MM.1S (cell line): ENCODE results near the gene PARP3.

Source experiments
- DNase-seq: peaks from one replicate; pipeline ENCODE4 v3.0.0-alpha.2; 2015
- H2AFZ ChIP-seq: fragments of 300-600 bp; sonication (generic); 2 replicates; pipeline ENCODE4 v1.6.0; 2016; ENCODE audit warnings: antibody characterized with exemption, low read length
- H3F3A ChIP-seq: fragments of 300-600 bp; sonication (generic); 2 replicates; pipeline ENCODE4 v1.6.1; 2016; ENCODE audit warnings: mild to moderate bottlenecking, antibody characterized with exemption, low read length, moderate library complexity, mixed read lengths; ENCODE audit not compliant: insufficient read depth
- H3K27ac ChIP-seq: fragments of 300-600 bp; sonication (generic); 2 replicates; pipeline ENCODE4 v1.5.1; 2016; ENCODE audit warnings: mild to moderate bottlenecking, low read length
- H3K27me3 ChIP-seq: fragments of 300-600 bp; sonication (generic); replicated peaks from 2 replicates; pipeline ENCODE4 v1.6.0; 2016; ENCODE audit warnings: low read length; ENCODE audit not compliant: insufficient read depth
- H3K36me3 ChIP-seq: fragments of 300-600 bp; sonication (generic); replicated peaks from 2 replicates; pipeline ENCODE4 v1.6.1; 2016; ENCODE audit warnings: mild to moderate bottlenecking, low read length, mixed read lengths; ENCODE audit not compliant: insufficient read depth
- H3K4me1 ChIP-seq: fragments of 300-600 bp; sonication (generic); 2 replicates; pipeline ENCODE4 v1.6.1; 2016; ENCODE audit warnings: low read length, mixed read lengths
- H3K4me2 ChIP-seq: fragments of 300-600 bp; sonication (generic); 2 replicates; pipeline ENCODE4 v1.6.0; 2016; ENCODE audit warnings: low read depth, low read length
- H3K4me3 ChIP-seq: fragments of 300-600 bp; sonication (generic); 2 replicates; pipeline ENCODE4 v1.5.1; 2016; ENCODE audit warnings: low read length, mixed read lengths
- H3K79me2 ChIP-seq: fragments of 300-600 bp; sonication (generic); 2 replicates; pipeline ENCODE4 v1.6.1; 2016; ENCODE audit warnings: mixed run types, low read length, mixed read lengths
- H3K9ac ChIP-seq: fragments of 300-600 bp; sonication (generic); 2 replicates; pipeline ENCODE4 v1.6.1; 2016; ENCODE audit warnings: low read length, mixed read lengths
- H3K9me2 ChIP-seq: fragments of 300-600 bp; sonication (generic); replicated peaks from 2 replicates; pipeline ENCODE4 v1.6.1; 2016; ENCODE audit warnings: mild to moderate bottlenecking, low read length, mixed read lengths; ENCODE audit not compliant: insufficient read depth
- H3K9me3 ChIP-seq: fragments of 300-600 bp; sonication (generic); replicated peaks from 2 replicates; pipeline ENCODE4 v1.6.1; 2016; ENCODE audit warnings: mild to moderate bottlenecking, low read length, mixed read lengths; ENCODE audit not compliant: insufficient read depth
- H4K20me1 ChIP-seq: fragments of 300-600 bp; sonication (generic); 2 replicates; pipeline ENCODE4 v1.6.1; 2016; ENCODE audit warnings: mild to moderate bottlenecking, low read length, moderate library complexity, mixed read lengths; ENCODE audit not compliant: insufficient read depth
- EZH2 ChIP-seq: fragments of 300-600 bp; sonication (generic); optimal IDR thresholded peaks from 2 replicates; pipeline ENCODE3; 2017; ENCODE audit warnings: low read depth, mild to moderate bottlenecking, antibody characterized with exemption, low read length, mixed read lengths
- EZH2phosphoT487 ChIP-seq: fragments of 300-600 bp; sonication (generic); IDR thresholded peaks from 2 replicates; pipeline ENCODE4 v1.6.1; 2018; ENCODE audit warnings: antibody characterized with exemption, low read length
- TF ChIP-seq, protein P1 (sequence below): fragments of 300-600 bp; sonication (generic); IDR thresholded peaks from 2 replicates; pipeline ENCODE4 v1.5.1; 2016; ENCODE audit warnings: antibody characterized with exemption, low read length, mixed read lengths

Gene PARP3

DNA sequence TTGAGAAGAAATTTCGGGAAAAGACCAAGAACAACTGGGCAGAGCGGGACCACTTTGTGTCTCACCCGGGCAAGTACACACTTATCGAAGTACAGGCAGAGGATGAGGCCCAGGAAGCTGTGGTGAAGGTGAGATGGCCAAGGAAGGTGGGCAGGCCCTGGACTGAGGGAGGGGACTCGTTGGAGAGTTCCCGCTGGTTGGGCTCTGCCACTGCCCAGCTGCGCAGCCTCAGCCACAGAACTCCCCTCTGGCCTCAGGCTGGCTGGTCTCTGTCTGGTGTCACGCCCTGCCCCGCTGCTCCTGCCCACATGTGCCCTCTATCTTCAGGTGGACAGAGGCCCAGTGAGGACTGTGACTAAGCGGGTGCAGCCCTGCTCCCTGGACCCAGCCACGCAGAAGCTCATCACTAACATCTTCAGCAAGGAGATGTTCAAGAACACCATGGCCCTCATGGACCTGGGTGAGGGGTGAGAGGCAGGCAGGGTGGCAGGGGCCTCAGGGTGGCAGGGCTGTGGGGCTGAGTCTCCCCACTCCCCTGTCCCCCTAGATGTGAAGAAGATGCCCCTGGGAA lies 2.4 kb downstream of the PARP3 start:
- H3F3A ChIP-seq: no peaks in the 10 kb centered on the region
- H3K27me3 ChIP-seq: no peaks in the 10 kb centered on the region
- no peaks in the 10 kb centered on the region for H4K20me1 ChIP-seq
- H3K4me3 ChIP-seq: no peak overlapping the region
- H3K27ac ChIP-seq: no peak overlapping the region
- no peaks in the 10 kb centered on the region for H3K36me3 ChIP-seq
- peaks cover 15% of the 10 kb centered on the region for H3K4me1 ChIP-seq
- TF ChIP-seq EZH2phosphoT487: no peak
- TF ChIP-seq EZH2: no peak
- TF ChIP-seq, protein P1, sequence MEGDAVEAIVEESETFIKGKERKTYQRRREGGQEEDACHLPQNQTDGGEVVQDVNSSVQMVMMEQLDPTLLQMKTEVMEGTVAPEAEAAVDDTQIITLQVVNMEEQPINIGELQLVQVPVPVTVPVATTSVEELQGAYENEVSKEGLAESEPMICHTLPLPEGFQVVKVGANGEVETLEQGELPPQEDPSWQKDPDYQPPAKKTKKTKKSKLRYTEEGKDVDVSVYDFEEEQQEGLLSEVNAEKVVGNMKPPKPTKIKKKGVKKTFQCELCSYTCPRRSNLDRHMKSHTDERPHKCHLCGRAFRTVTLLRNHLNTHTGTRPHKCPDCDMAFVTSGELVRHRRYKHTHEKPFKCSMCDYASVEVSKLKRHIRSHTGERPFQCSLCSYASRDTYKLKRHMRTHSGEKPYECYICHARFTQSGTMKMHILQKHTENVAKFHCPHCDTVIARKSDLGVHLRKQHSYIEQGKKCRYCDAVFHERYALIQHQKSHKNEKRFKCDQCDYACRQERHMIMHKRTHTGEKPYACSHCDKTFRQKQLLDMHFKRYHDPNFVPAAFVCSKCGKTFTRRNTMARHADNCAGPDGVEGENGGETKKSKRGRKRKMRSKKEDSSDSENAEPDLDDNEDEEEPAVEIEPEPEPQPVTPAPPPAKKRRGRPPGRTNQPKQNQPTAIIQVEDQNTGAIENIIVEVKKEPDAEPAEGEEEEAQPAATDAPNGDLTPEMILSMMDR: no peak
- H3K4me2 ChIP-seq: no peak overlapping the region
- no peaks in the 10 kb centered on the region for H3K9me2 ChIP-seq
- no peaks in the 10 kb centered on the region for H3K9me3 ChIP-seq
- no peak overlapping the region for H2AFZ ChIP-seq
- no peak overlapping the region for H3K9ac ChIP-seq
- peaks cover 22% of the 10 kb centered on the region for H3K79me2 ChIP-seq
- DNase-seq: no peak

DNA sequence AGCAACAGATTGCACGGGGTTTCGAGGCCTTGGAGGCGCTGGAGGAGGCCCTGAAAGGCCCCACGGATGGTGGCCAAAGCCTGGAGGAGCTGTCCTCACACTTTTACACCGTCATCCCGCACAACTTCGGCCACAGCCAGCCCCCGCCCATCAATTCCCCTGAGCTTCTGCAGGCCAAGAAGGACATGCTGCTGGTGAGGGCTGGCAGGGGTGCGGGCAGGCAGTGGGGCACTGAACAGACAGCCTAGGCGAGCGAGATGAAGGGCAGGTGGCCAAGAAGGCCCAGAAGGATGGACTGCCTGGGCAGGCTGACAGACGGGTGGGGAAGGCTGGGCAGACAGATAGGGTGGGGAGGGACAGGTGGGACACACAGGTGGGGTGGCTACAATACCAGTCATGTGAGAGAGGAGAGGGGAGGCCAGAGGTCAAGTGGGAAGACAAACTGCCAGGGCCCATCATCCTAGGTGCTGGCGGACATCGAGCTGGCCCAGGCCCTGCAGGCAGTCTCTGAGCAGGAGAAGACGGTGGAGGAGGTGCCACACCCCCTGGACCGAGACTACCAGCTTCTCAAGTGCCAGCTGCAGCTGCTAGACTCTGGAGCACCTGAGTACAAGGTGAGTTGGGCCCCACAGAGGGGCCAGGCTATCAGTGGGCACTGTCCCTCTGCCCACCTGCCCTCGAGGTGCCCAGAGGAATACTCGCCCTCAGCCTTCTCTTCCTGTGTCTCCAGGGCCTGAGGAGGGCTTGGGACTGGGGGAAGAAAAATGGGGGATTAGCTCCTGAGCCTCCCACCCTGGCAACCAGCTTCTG lies 3.1 kb downstream of the PARP3 start:
- Histone ChIP-seq H4K20me1 (no peaks in the 10 kb centered on the region), H3K9me2 (no peaks in the 10 kb centered on the region), H3K4me2 (no peak overlapping the region), H3K27me3 (no peaks in the 10 kb centered on the region), H3K36me3 (no peaks in the 10 kb centered on the region), H2AFZ (no peak overlapping the region), H3K4me1 (peaks cover 13% of the 10 kb centered on the region), H3K79me2 (peaks cover 15% of the 10 kb centered on the region), H3K27ac (no peak overlapping the region), H3K9ac (no peak overlapping the region), H3K4me3 (no peak overlapping the region), H3F3A (no peaks in the 10 kb centered on the region), H3K9me3 (no peaks in the 10 kb centered on the region)
- TF ChIP-seq, protein P1: no peak
- TF ChIP-seq EZH2 (no peak), EZH2phosphoT487 (no peak)
- no peak for DNase-seq

DNA sequence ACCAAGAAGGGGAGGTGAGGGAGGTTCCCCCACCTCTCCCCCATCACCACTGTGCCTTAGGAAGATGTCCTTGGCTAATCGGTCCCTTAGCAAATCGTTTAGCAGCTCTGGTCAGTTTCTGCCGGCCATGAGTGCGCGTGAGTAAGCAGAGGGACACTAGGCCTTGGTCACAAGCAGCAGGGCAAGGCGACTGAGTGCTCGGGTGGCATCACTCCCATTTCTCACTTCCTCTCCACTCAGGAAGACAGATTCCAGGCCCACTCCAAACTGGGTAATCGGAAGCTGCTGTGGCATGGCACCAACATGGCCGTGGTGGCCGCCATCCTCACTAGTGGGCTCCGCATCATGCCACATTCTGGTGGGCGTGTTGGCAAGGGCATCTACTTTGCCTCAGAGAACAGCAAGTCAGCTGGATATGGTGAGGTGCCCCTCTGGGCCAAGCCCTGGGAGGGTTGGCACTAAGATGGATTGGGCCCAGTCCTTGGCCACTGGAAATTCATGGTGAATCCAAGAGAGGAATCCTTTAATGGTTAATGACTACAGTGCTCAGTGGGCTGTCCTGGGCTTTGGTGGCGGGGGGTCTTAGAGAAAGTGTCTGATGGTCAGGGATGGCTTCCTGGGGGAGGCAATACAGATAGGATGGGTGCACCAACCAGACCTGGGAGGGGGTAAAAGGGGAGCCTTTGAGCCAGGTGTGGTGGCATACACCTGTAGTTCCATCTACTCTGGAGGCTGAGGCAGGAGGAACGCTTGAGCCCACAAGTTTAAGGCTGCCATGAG lies 4.0 kb downstream of the PARP3 start:
- no peak for TF ChIP-seq EZH2phosphoT487
- H4K20me1 ChIP-seq: no peaks in the 10 kb centered on the region
- no peak overlapping the region for H3K9ac ChIP-seq
- H3K9me3 ChIP-seq: no peaks in the 10 kb centered on the region
- no peaks in the 10 kb centered on the region for H3F3A ChIP-seq
- H2AFZ ChIP-seq: no peak overlapping the region
- no peaks in the 10 kb centered on the region for H3K9me2 ChIP-seq
- no peaks in the 10 kb centered on the region for H3K27me3 ChIP-seq
- DNase-seq: no peak
- H3K79me2 ChIP-seq: peaks cover 6% of the 10 kb centered on the region
- H3K4me3 ChIP-seq: no peak overlapping the region
- no peaks in the 10 kb centered on the region for H3K36me3 ChIP-seq
- H3K4me1 ChIP-seq: 0 out of 2 replicates have a peak, but pooled peaks cover 6% of the 10 kb centered on the region
- no peak overlapping the region for H3K4me2 ChIP-seq
- no peak overlapping the region for H3K27ac ChIP-seq
